Heart left ventricle (tissue), 16 donors: ENCODE measurements around the gene MSRB2. TPM values are rescaled to one million over a fixed set of nuclear protein-coding genes. Genes with fewer than 3 reads are reported as not detected.
A peak's percentile ranks its signal among the peaks of the same experiment; 100 is the strongest.

Experiments
- ATAC-seq, 4 donors: fragments of 200-7000 bp; cut with Tn5 transposase; one replicate each; pipeline ENCODE4 v1.9.1; 2020 to 2022; ENCODE audit warnings: moderate library complexity in 4 of 4, mild to moderate bottlenecking in 3 of 4, moderate number of reproducible peaks in 1 of 4
- DNase-seq, 5 donors: peaks; one replicate each; pipeline ENCODE4 v3.0.0-alpha.2; 2020
- H3K27ac ChIP-seq, 12 donors: fragments of 200-600 bp; sonication (generic) in 4 of 12; one replicate each; pipeline versions ENCODE4 v1.5.0 to v1.8.0; 2016 to 2022; ENCODE audit warnings: mild to moderate bottlenecking in 2 of 12
- H3K27me3 ChIP-seq, 9 donors: fragments of 200-600 bp; sonication (generic) in 2 of 9; one replicate each; pipeline versions ENCODE4 v1.5.1 to v1.8.0; 2016 to 2022; ENCODE audit warnings: mild to moderate bottlenecking in 3 of 9
- H3K36me3 ChIP-seq, 9 donors: fragments of 200-600 bp; sonication (generic) in 2 of 9; one replicate each; pipeline versions ENCODE4 v1.5.0 to v1.8.0; 2018 to 2022; ENCODE audit warnings: mild to moderate bottlenecking in 2 of 9
- H3K4me1 ChIP-seq, 12 donors: fragments of 200-600 bp; sonication (generic) in 4 of 12; one replicate each; pipeline versions ENCODE4 v1.5.0 to v1.8.0; 2016 to 2022; ENCODE audit warnings: mild to moderate bottlenecking in 3 of 12
- H3K4me3 ChIP-seq, 12 donors: fragments of 200-600 bp; sonication (generic) in 4 of 12; one replicate each; pipeline versions ENCODE4 v1.5.0 to v1.8.0; 2017 to 2022; ENCODE audit warnings: mild to moderate bottlenecking in 9 of 12, moderate library complexity in 4 of 12
- H3K9me3 ChIP-seq, 12 donors: fragments of 200-600 bp; sonication (generic) in 4 of 12; one replicate each; pipeline versions ENCODE4 v1.5.0 to v1.8.0; 2016 to 2022; ENCODE audit warnings: mild to moderate bottlenecking in 1 of 12
- POLR2A ChIP-seq, 2 donors: fragments of 450-650 bp; IDR thresholded peaks; one replicate each; pipeline ENCODE4 v1.6.1; 2017; ENCODE audit warnings: antibody characterized with exemption in 2 of 2, mild to moderate bottlenecking in 2 of 2, moderate library complexity in 2 of 2
- WGBS, 4 donors: extraction: QIAGEN DNeasy Blood & Tissue Kit in 2 of 4; methylation state at CpG; one replicate each; pipeline versions ENCODE4 v1.1.5 to v1.1.7; 2013 to 2018; 5-methylcytosine and 5-hydroxymethylcytosine counted together
- intact Hi-C, 10 donors: fragments of 100-400 bp; cut with DNase I; formaldehyde crosslinking; loops; one replicate each; pipeline versions ENCODE4 v1.11.1 to v1.14.2; 2022
- polyA plus RNA-seq, 2 donors: library from polyadenylated mRNA; stranded (reverse); fragments of 200-250 nt; gene quantifications; one replicate each; pipeline ENCODE4 v1.2.3, GENCODE V29; 2013
- total RNA-seq, 9 donors: library from RNA; depleted of rRNA in 2 of 9; stranded (reverse); fragments of >200 nt in 2 of 9; fragmentation: NEBNext Ultra II Directional in 3 of 9; extraction: Animal tissue kit (Norgen Biotek cat#: 25700) in 3 of 9; gene quantifications; one replicate each; pipeline versions ENCODE4 v1.1.0 to v1.2.4, GENCODE V29; 2016 to 2023
- TF ChIP-seq, protein P1 (sequence below), 12 donors: fragments of 200-600 bp; sonication (generic) in 4 of 12; IDR thresholded peaks; one replicate each; pipeline versions ENCODE4 v1.5.0 to v1.8.0; 2018 to 2022; ENCODE audit warnings: antibody characterized with exemption in 12 of 12, mild to moderate bottlenecking in 5 of 12
- donor health status: ischemic (EF 13 %, LVEDD 7.1; RV severe dilation, severe dysfunction).
- donor health status: healthy with polysubstance abuse.
- donor health status: DM: no; HTN: yes; CAD: no.
- donor health status: DM: no; HTN: no; CAD: no.
- donor health status: ischemic (EF 25% LVEDD 6.9; RV normal size, moderate dysfunction).
- donor health status: ischemic (EF 25% LVEDD 5.7; RV mildly dilated, moderate dysfunction).
- donor health status: healthy.
- donor health status: DM: yes; HTN: yes; CAD: no.
- donor health status: ischemic (EF 35%, LVEDD 5.7; RV mildly dilated, moderate dysfunction).
- donor health status: nonischemic (EF 11% LVEDD 7.7; RV severe dilation, severe dysfunction).
- donor health status: DM: yes; HTN: yes; CAD: no.
- donor health status: PGD.
- donor health status: ischemic (EF 29% LVEDD 5.4; RV normal size, mild dysfunction).
- donor health status: nonischemic (EF 23%, LVEDD 6.1; RV moderate dilation, normal function).

MSRB2 gene
- total and polyA plus RNA-seq, 11 donors: 35.1 to 200 (median 139) TPM

DNA sequence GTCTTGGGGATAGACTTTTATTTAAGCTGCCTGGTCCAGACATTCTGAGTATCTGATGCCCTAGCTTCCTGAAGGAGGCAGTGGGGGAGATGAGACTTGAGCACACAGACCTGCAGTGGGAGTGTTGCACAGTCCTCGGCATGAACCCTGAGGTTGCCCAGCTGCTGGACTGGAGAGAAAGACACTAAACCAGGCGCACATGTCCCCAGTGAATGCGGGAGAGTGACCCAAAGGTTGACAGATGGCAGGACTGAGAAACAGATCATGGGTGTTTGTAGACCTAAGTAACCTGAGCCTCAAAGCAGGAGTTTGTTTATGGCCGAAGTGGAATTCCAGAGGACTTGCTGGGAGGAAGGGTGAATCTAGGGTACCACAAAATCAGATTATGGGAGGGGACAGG, 15.7 kb upstream of the MSRB2 start:
- TF ChIP-seq, protein P1, sequence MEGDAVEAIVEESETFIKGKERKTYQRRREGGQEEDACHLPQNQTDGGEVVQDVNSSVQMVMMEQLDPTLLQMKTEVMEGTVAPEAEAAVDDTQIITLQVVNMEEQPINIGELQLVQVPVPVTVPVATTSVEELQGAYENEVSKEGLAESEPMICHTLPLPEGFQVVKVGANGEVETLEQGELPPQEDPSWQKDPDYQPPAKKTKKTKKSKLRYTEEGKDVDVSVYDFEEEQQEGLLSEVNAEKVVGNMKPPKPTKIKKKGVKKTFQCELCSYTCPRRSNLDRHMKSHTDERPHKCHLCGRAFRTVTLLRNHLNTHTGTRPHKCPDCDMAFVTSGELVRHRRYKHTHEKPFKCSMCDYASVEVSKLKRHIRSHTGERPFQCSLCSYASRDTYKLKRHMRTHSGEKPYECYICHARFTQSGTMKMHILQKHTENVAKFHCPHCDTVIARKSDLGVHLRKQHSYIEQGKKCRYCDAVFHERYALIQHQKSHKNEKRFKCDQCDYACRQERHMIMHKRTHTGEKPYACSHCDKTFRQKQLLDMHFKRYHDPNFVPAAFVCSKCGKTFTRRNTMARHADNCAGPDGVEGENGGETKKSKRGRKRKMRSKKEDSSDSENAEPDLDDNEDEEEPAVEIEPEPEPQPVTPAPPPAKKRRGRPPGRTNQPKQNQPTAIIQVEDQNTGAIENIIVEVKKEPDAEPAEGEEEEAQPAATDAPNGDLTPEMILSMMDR (IDR thresholded peaks at IDR 0.05): no peak
- no peak for TF ChIP-seq POLR2A (IDR thresholded peaks at IDR 0.05)
- intact Hi-C loops: no loop called here
- Histone ChIP-seq H3K36me3 (no peaks in the 10 kb centered on the region), H3K27me3 (peaks cover 0 to 12% (median 0%) of the 10 kb centered on the region in 9 donors), H3K9me3 (peaks cover 0 to 3% (median 0%) of the 10 kb centered on the region in 12 donors), H3K4me3 (no peak overlapping the region), H3K4me1 (peaks cover 0 to 2% (median 0%) of the 10 kb centered on the region in 12 donors), H3K27ac (no peak overlapping the region)
- no peak for ATAC-seq
- DNase-seq: no peak
- WGBS, 4 donors: 43 to 67% (median 54%) methylated on average over 4 of the region's 4 CpGs

DNA sequence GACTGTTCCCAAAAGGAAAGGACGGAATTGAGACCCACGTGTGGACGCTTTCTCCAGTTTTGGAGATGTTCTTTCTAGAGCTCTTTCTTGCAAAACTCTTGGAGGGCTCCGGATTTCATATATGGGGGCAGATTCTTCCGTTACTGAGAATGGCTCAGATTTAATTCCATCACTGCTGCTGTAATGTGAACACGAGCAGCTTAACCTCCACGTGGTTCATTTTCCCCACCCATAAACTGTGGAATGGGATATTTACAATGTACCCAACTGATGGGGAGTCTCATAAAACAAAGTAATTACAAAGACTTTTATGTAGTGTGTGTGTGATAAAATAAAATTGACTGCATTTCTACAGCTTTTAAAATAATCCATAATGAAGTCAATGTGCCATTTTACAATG, 15.1 kb upstream of the MSRB2 start:
- Histone ChIP-seq H3K27ac (peak overlapping the region in 1 of 12 donors; percentile 45), H3K9me3 (peaks cover 0 to 6% (median 0%) of the 10 kb centered on the region in 12 donors), H3K4me3 (no peak overlapping the region), H3K36me3 (no peaks in the 10 kb centered on the region), H3K27me3 (peaks cover 0 to 12% (median 0%) of the 10 kb centered on the region in 9 donors), H3K4me1 (peaks cover 0 to 2% (median 0%) of the 10 kb centered on the region in 12 donors)
- no peak for TF ChIP-seq POLR2A (IDR thresholded peaks at IDR 0.05)
- TF ChIP-seq, protein P1 (IDR thresholded peaks at IDR 0.05): no peak
- WGBS, 4 donors: 80 to 85% (median 82%) methylated on average over 7 of the region's 7 CpGs
- ATAC-seq: no peak
- no peak for DNase-seq
- intact Hi-C loops: no loop called here

DNA sequence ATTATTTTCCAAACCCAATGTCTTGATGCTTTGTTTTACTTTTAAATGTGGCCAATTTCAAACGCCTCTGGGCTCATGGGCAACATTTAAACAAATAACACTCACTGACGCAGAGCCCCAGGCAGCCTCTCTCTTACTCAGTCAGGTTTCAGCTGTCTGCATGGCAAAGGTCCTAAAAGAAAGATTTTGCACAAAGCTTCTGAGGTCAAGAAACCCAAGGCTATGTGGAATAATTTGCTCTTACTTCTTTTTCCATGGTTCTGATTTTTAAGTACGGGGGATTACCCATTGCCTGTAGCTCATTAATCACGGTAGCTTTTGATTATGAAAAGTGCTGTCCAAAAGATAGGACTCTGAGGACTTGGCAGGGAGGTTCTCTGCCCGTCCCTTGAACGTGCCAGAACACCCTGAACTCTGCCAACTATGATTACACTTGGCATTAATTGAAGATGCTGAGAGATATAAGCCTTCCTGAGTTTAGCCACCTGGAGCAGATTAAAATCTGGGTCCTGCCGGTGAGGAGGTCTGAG, 14.1 kb upstream of the MSRB2 start:
- TF ChIP-seq, protein P1 (IDR thresholded peaks at IDR 0.05): no peak
- no peak for TF ChIP-seq POLR2A (IDR thresholded peaks at IDR 0.05)
- Histone ChIP-seq H3K27ac (peak overlapping the region in 1 of 12 donors; percentile 45), H3K9me3 (peaks cover 0 to 6% (median 0%) of the 10 kb centered on the region in 12 donors), H3K4me1 (peaks cover 0 to 2% (median 0%) of the 10 kb centered on the region in 12 donors), H3K4me3 (no peak overlapping the region), H3K36me3 (no peaks in the 10 kb centered on the region), H3K27me3 (peaks cover 0 to 12% (median 0%) of the 10 kb centered on the region in 9 donors)
- WGBS, 4 donors: 22 to 30% (median 26%) methylated on average over 7 of the region's 7 CpGs
- DNase-seq: no peak
- ATAC-seq: peak; percentile 72 to 79 (median 72)
- intact Hi-C loops: no loop called here

DNA sequence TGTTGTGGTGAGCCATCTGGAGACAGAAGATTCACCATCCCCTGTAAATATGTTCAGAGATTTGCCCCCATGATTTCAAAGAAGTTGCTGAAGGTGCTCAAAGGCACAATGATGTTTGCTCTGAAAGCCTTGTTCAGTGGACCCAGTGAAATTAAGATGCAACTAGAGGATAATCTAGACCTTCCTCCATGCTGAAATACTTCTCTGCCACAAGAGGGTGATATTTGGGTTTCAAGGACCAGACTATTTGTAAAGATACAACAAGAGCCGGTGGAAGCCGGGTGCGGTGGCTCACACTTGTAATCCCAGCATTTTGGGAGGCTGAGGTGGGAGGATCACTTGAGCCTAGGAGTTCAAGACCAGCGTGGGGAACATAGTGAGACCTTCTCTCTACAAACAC, 13.5 kb upstream of the MSRB2 start:
- ATAC-seq (no peak), DNase-seq (no peak)
- Histone ChIP-seq H3K4me1 (peaks cover 0 to 2% (median 0%) of the 10 kb centered on the region in 12 donors), H3K9me3 (peaks cover 0 to 6% (median 0%) of the 10 kb centered on the region in 12 donors), H3K4me3 (no peak overlapping the region), H3K27me3 (peaks cover 0 to 12% (median 0%) of the 10 kb centered on the region in 9 donors), H3K36me3 (no peaks in the 10 kb centered on the region), H3K27ac (peak overlapping the region in 1 of 12 donors; percentile 45)
- TF ChIP-seq POLR2A (IDR thresholded peaks at IDR 0.05): no peak
- TF ChIP-seq, protein P1 (IDR thresholded peaks at IDR 0.05): peak in 6 of 12 donors; percentile 14 to 28 (median 21)
- intact Hi-C loops: no loop called here
- WGBS, 4 donors: 79 to 91% (median 84%) methylated on average over 4 of the region's 4 CpGs
